HG02588 (cell line): ENCODE results near the gene C14orf180.
"Not testable (repeated sequence)": the region's sequence is repeated elsewhere in the genome, so short reads cannot be mapped to it uniquely, and the experiment has no call there.

ENCODE experiments used
- ATAC-seq: cut with Tn5 transposase; IDR thresholded peaks from one replicate; pipeline ENCODE4 v1.9.1; 2021; ENCODE audit warnings: mild to moderate bottlenecking, moderate library complexity; ENCODE audit not compliant: unreplicated experiment

Gene C14orf180

GRCh38 chr14:104577426-104577825 lies 2.1 kb upstream of the C14orf180 start:
- ATAC-seq: no peak

GRCh38 chr14:104577847-104578301 lies 1.7 kb upstream of the C14orf180 start:
- no peak for ATAC-seq

GRCh38 chr14:104578321-104578720 lies 1.2 kb upstream of the C14orf180 start:
- ATAC-seq: no peak

GRCh38 chr14:104579939-104580338 lies 375 bp downstream of the C14orf180 start:
- not testable (repeated sequence) for ATAC-seq

- ATAC-seq: no peak
Measured at GRCh38 chr14:104580961-104581360, 1.4 kb downstream of the C14orf180 start.

- ATAC-seq: no peak
Measured at GRCh38 chr14:104581521-104581920, 2.0 kb downstream of the C14orf180 start.

- no peak for ATAC-seq
Measured at GRCh38 chr14:104582005-104582404, 2.4 kb downstream of the C14orf180 start.

GRCh38 chr14:104582662-104583061 lies 3.1 kb downstream of the C14orf180 start:
- no peak for ATAC-seq

- no peak for ATAC-seq
Measured at GRCh38 chr14:104583424-104584306, 4.1 kb downstream of the C14orf180 start.

- ATAC-seq: no peak
Measured at GRCh38 chr14:104584557-104584956, 5.0 kb downstream of the C14orf180 start.

- ATAC-seq: no peak
Measured at GRCh38 chr14:104585966-104586697, 6.6 kb downstream of the C14orf180 start.

GRCh38 chr14:104586832-104587620 lies 7.5 kb downstream of the C14orf180 start:
- ATAC-seq: no peak

GRCh38 chr14:104587641-104588040 lies 8.1 kb downstream of the C14orf180 start:
- no peak for ATAC-seq

GRCh38 chr14:104588066-104588857 lies 8.7 kb downstream of the C14orf180 start:
- ATAC-seq: no peak

GRCh38 chr14:104589338-104590195 lies 10.0 kb downstream of the C14orf180 start:
- no peak for ATAC-seq

- ATAC-seq: no peak
Measured at GRCh38 chr14:104590240-104590965, 10.8 kb downstream of the C14orf180 start.

GRCh38 chr14:104591031-104591430 lies 11.5 kb downstream of the C14orf180 start:
- no peak for ATAC-seq

- ATAC-seq: no peak
Measured at GRCh38 chr14:104591506-104592291, 12.1 kb downstream of the C14orf180 start.
